ENCODE measurements around the gene OR14K1.
"Not testable (repeated sequence)": the region's sequence is repeated elsewhere in the genome, so short reads cannot be mapped to it uniquely, and the experiment has no call there.

Gene OR14K1

DNA sequence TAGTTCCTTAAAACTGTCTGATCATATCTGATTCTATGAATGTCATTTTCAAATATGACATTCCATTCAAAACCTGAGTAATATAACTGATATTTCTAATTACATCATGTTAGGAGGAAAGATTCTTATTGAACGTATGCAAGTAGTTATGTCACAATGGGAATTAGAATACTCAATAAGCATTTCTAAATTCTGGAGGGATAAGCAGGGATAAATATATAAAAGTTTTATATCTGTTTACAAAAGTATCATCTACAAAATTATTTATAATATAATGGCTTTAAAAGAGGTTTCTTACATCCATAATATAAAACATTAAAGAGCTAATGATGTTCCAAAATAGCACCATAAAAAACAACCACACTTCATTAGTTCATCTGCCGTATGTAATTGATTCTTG is 9.6 kb downstream of the OR14K1 start, which contains the start of gene OR14A2:
Gene OR14A2, minus strand, starts transcription at position 101 of the 400 bp plus-strand sequence.
- H2AFZ ChIP-seq (ENCODE audit: low read length): no peak within 1 kb of the TSS
- no peaks in the 10 kb centered on the region for H3K27me3 ChIP-seq (ENCODE audit: insufficient read depth, low read length)
- no peaks in the 10 kb centered on the region for H3K9me2 ChIP-seq (ENCODE audit: low read depth, low read length)
- TF ChIP-seq EZH2 (IDR thresholded peaks at IDR 0.05; ENCODE audit: borderline replicate concordance, low read length) (no peak), CTCF (IDR thresholded peaks at IDR 0.05; ENCODE audit: low read length) (no peak)
- no peak within 1 kb of the TSS for H3K27ac ChIP-seq (ENCODE audit: low read depth, low read length, poor library complexity, severe bottlenecking)
- no peaks in the 10 kb centered on the region for H3F3A ChIP-seq (ENCODE audit: insufficient read depth, low read length)
- no peak within 1 kb of the TSS for H3K9ac ChIP-seq (ENCODE audit: low read length)
- no peak within 1 kb of the TSS for H3K4me3 ChIP-seq (ENCODE audit: low read depth, low read length, poor library complexity, severe bottlenecking)
- H3K79me2 ChIP-seq (ENCODE audit: insufficient read depth, low read length): no peaks in the 10 kb centered on the region
- no peaks in the 10 kb centered on the region for H3K36me3 ChIP-seq (ENCODE audit: insufficient read depth, low read length)
- H4K20me1 ChIP-seq (ENCODE audit: insufficient read depth, low read length): no peaks in the 10 kb centered on the region
- H3K4me2 ChIP-seq (ENCODE audit: low read length): no peak within 1 kb of the TSS
- no peaks in the 10 kb centered on the region for H3K4me1 ChIP-seq (ENCODE audit: insufficient read depth, low read length, severe bottlenecking)
- H3K9me3 ChIP-seq (ENCODE audit: low read length): no peaks in the 10 kb centered on the region

DNA sequence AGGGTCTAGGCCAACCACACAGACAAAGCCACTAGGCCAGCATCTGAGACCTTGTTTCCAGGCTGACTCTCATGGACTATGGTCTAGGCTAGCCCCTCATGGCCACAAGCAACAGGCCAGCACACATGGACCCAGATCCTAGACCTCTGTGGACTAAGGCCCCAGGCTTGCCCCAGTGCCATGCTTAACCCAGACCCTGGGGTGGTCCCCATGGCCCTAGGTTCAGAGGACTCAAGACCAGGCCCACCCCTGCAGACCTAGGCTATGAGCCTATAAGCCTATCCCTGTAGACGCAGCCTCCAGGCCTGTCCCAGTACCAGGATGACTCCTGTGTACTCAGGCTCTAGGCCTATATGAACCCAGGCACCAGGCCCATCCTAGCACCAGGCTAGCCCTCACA is 11.5 kb downstream of the OR14K1 start:
- Histone ChIP-seq H3K4me3 (ENCODE audit: low read depth, low read length, poor library complexity, severe bottlenecking) (no peak overlapping the region), H2AFZ (ENCODE audit: low read length) (no peak overlapping the region), H3K4me2 (ENCODE audit: low read length) (no peak overlapping the region), H3K4me1 (ENCODE audit: insufficient read depth, low read length, severe bottlenecking) (no peaks in the 10 kb centered on the region), H3K9me3 (ENCODE audit: low read length) (no peaks in the 10 kb centered on the region), H3K9me2 (ENCODE audit: low read depth, low read length) (no peaks in the 10 kb centered on the region), H3K9ac (ENCODE audit: low read length) (no peak overlapping the region), H3K27ac (ENCODE audit: low read depth, low read length, poor library complexity, severe bottlenecking) (no peak overlapping the region), H3F3A (ENCODE audit: insufficient read depth, low read length) (no peaks in the 10 kb centered on the region), H4K20me1 (ENCODE audit: insufficient read depth, low read length) (no peaks in the 10 kb centered on the region), H3K27me3 (ENCODE audit: insufficient read depth, low read length) (no peaks in the 10 kb centered on the region), H3K79me2 (ENCODE audit: insufficient read depth, low read length) (no peaks in the 10 kb centered on the region), H3K36me3 (ENCODE audit: insufficient read depth, low read length) (no peaks in the 10 kb centered on the region)
- TF ChIP-seq CTCF (IDR thresholded peaks at IDR 0.05; ENCODE audit: low read length) (no peak), EZH2 (IDR thresholded peaks at IDR 0.05; ENCODE audit: borderline replicate concordance, low read length) (no peak)

- not testable (repeated sequence) for H3K9ac ChIP-seq (ENCODE audit: low read length); H3K27me3 ChIP-seq (ENCODE audit: insufficient read depth, low read length); H3K4me3 ChIP-seq (ENCODE audit: low read depth, low read length, poor library complexity, severe bottlenecking); H3F3A ChIP-seq (ENCODE audit: insufficient read depth, low read length); H3K79me2 ChIP-seq (ENCODE audit: insufficient read depth, low read length); H2AFZ ChIP-seq (ENCODE audit: low read length); H3K9me2 ChIP-seq (ENCODE audit: low read depth, low read length); H4K20me1 ChIP-seq (ENCODE audit: insufficient read depth, low read length); H3K4me1 ChIP-seq (ENCODE audit: insufficient read depth, low read length, severe bottlenecking); H3K9me3 ChIP-seq (ENCODE audit: low read length); H3K27ac ChIP-seq (ENCODE audit: low read depth, low read length, poor library complexity, severe bottlenecking); H3K4me2 ChIP-seq (ENCODE audit: low read length); H3K36me3 ChIP-seq (ENCODE audit: insufficient read depth, low read length)
Measured at GRCh38 chr1:247754311-247754710, 15.9 kb downstream of the OR14K1 start.

- no peaks in the 10 kb centered on the region for H3K36me3 ChIP-seq (ENCODE audit: insufficient read depth, low read length)
- H3K4me3 ChIP-seq (ENCODE audit: low read depth, low read length, poor library complexity, severe bottlenecking): no peak within 1 kb of the TSS
- no peaks in the 10 kb centered on the region for H4K20me1 ChIP-seq (ENCODE audit: insufficient read depth, low read length)
- H3K4me1 ChIP-seq (ENCODE audit: insufficient read depth, low read length, severe bottlenecking): no peaks in the 10 kb centered on the region
- H3K4me2 ChIP-seq (ENCODE audit: low read length): no peak within 1 kb of the TSS
- no peak within 1 kb of the TSS for H3K27ac ChIP-seq (ENCODE audit: low read depth, low read length, poor library complexity, severe bottlenecking)
- no peaks in the 10 kb centered on the region for H3F3A ChIP-seq (ENCODE audit: insufficient read depth, low read length)
- no peak within 1 kb of the TSS for H2AFZ ChIP-seq (ENCODE audit: low read length)
- H3K9me3 ChIP-seq (ENCODE audit: low read length): no peaks in the 10 kb centered on the region
- no peaks in the 10 kb centered on the region for H3K9me2 ChIP-seq (ENCODE audit: low read depth, low read length)
- no peaks in the 10 kb centered on the region for H3K79me2 ChIP-seq (ENCODE audit: insufficient read depth, low read length)
- TF ChIP-seq CTCF (IDR thresholded peaks at IDR 0.05; ENCODE audit: low read length) (no peak), EZH2 (IDR thresholded peaks at IDR 0.05; ENCODE audit: borderline replicate concordance, low read length) (no peak)
- no peak within 1 kb of the TSS for H3K9ac ChIP-seq (ENCODE audit: low read length)
- H3K27me3 ChIP-seq (ENCODE audit: insufficient read depth, low read length): no peaks in the 10 kb centered on the region
Measured at GRCh38 chr1:247760456-247760855, 22.0 kb downstream of the OR14K1 start, which contains the start of gene OR1C1. Gene OR1C1 (minus strand): TSS chr1:247760556. CDS start chr1:247758406, 2,150 bp downstream.
